Activated naive CD8-positive, alpha-beta T cell (primary cell): ENCODE data around the gene TEDDM1.
"Not testable (repeated sequence)": the region's sequence is repeated elsewhere in the genome, so short reads cannot be mapped to it uniquely, and the experiment has no call there.

Experiments used
- H3K27ac Mint-ChIP-seq: one replicate; pipeline ENCODE4 v1.8.0; 2021; ENCODE audit warnings: mixed read lengths
- H3K27me3 Mint-ChIP-seq: one replicate; pipeline ENCODE4 v1.8.0; 2021; ENCODE audit warnings: mixed read lengths
- H3K36me3 Mint-ChIP-seq: one replicate; pipeline ENCODE4 v1.8.0; 2021; ENCODE audit warnings: mixed read lengths
- H3K4me1 Mint-ChIP-seq: one replicate; pipeline ENCODE4 v1.8.0; 2021; ENCODE audit warnings: low read depth, mixed read lengths
- H3K4me3 Mint-ChIP-seq: one replicate; pipeline ENCODE4 v1.8.0; 2021; ENCODE audit warnings: mild to moderate bottlenecking, mixed read lengths
- H3K9me3 Mint-ChIP-seq: one replicate; pipeline ENCODE4 v1.8.0; 2021; ENCODE audit warnings: low read depth, mixed read lengths

TEDDM1 gene

DNA sequence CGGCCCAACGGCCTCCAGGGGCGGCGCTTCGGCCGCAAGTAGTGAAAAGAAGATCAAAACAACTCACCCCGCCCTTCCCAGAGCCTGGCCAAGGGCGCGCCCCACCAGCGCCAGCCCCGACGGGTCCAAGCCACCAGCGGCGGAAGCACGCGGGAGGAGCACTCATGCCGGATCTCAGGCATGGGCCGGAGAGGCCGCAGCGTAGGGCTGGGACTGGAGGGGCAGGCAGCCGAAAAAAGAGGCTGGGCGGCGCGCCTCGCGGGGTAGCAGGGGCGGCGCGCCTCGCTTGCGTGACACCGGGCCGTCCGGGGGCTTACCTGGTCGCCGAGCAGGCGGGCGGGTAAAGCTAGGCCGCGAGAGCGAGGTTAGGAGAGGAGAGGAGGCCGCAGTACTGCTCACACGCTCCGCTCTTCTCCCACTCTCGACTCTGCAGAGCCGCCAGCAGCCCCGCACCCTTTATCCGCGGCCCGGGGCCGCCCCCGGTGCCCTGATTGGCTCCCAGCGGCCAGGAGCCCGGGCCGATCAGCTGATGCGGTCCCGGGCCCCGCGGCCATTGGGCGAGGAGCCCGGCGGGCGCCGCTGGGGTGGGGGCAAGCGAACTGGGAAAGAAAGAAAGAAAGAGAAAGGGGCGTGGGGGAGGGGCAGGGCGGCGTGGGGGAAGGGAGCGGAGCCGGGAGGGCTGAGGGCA lies 9.0 kb downstream of the TEDDM1 start, which contains the start of gene GLUL:
Gene GLUL, minus strand, starts transcription at position 429 of the 688 bp plus-strand sequence. CDS start 3,053 bp downstream, outside the sequence.
- Mint-ChIP-seq H3K9me3 (no peaks in the 10 kb centered on the region), H3K27me3 (peaks cover 20% of the 10 kb centered on the region)

DNA sequence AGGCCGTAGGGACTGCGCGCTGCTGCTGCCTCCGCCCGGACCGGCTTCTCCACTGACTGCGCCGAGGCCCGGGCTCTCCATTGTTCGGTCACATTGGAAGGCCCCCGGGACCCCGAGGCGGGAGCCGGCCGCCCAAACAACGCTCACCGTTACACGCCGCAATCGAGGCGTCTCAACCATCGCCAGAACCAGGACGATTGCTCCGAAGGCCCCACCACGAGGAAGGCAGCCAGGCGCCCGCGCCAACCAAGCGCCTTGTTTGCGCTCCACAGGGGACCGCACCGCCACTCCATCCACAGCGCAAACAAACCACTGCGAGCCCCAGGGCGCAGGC lies 9.5 kb downstream of the TEDDM1 start:
- Mint-ChIP-seq H3K36me3 (no peaks in the 10 kb centered on the region), H3K27ac (peak overlapping the region; percentile 84), H3K27me3 (peaks cover 18% of the 10 kb centered on the region), H3K4me3 (peak overlapping the region; percentile 89), H3K9me3 (no peaks in the 10 kb centered on the region), H3K4me1 (peaks cover 25% of the 10 kb centered on the region)

More for the DNA sequence above, 9.0 kb downstream of the TEDDM1 start, which contains the start of gene GLUL:
- Mint-ChIP-seq H3K36me3 (no peaks in the 10 kb centered on the region), H3K27ac (peak within 1 kb of the TSS; percentile 84), H3K4me3 (peak within 1 kb of the TSS; percentile 89), H3K4me1 (peaks cover 25% of the 10 kb centered on the region)

DNA sequence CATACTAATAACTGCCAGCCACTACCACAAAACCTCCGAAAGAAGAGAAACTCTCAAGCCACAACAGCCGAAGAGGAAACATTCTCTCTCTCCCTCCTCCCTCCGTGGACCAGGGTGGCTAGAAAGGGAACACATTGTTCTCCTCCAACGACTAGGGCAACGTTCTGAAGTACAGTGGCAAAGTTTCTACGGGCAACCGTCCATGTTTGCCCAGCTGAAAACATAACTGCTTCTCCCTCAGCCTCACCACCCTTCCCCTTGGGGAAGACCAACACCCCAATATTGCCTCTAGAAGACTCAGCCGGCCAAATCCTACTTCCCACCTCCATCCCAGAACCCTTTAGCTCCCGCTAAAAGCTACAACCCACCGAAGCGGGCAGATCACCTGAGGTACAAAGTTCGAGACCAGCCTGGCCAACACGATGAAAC lies 10.8 kb downstream of the TEDDM1 start:
- Mint-ChIP-seq H3K4me1 (peaks cover 25% of the 10 kb centered on the region), H3K27me3 (peaks cover 12% of the 10 kb centered on the region), H3K4me3 (peak overlapping the region; percentile 85), H3K27ac (no peak overlapping the region), H3K36me3 (peaks cover 2% of the 10 kb centered on the region), H3K9me3 (no peaks in the 10 kb centered on the region)

DNA sequence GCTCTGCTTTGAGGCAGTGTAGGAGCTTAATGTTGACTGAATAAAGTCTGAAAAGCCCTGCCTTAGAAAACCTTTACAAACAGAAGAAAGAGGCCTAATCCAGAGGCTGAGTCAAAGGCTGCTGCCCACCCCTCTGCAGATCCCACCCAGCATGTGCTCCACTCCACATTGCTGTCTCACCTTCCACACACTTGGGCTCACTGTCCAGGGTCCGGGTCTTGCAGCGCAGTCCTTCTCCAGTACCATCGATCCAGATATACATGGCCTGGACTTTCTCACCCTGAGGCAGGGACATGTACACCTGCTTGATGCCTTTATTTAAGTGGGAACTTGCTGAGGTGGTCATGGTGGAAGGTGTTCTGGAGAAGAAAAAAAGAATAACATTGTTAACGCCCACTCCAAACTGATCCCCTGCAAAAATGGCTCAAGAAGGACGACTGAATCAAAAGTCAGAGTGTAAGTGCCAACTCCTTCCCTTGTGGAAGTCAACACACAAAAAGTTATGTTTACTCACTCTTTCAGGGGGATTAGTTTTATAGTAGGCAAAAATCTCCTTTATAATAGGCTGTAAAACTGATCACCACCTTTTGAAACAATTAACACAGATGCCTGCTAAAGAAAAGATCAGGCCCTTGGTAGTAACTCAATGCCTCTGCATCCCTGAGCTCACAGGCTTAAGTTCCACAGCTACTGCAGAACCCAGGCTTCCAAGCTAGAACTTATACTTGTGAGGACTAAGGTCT lies 11.9 kb downstream of the TEDDM1 start:
- Mint-ChIP-seq H3K9me3 (no peaks in the 10 kb centered on the region), H3K4me1 (peaks cover 25% of the 10 kb centered on the region), H3K36me3 (peaks cover 2% of the 10 kb centered on the region), H3K27me3 (peaks cover 12% of the 10 kb centered on the region), H3K27ac (no peak overlapping the region), H3K4me3 (peak overlapping the region; percentile 10)

DNA sequence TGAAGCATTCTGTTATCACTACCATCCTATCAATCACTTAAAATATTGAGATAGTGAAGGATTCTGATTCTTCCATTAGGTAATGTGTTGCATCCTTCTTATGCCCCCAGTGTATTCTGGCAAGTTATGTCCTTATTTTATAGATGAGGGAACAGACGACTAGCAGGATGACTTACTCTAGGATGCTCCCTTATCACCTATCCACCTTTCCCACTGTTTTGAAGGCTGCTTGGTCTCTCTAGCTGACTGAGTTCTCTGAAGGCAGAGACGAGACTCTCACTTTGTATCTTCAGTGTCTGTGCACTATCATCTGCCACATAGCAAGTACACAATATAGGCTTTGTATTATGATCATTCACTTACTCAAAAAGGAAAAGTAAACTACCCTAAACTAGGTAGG lies 12.9 kb downstream of the TEDDM1 start:
- H3K27me3 Mint-ChIP-seq: peaks cover 8% of the 10 kb centered on the region
- no peaks in the 10 kb centered on the region for H3K9me3 Mint-ChIP-seq
- H3K27ac Mint-ChIP-seq: no peak overlapping the region
- peaks cover 2% of the 10 kb centered on the region for H3K36me3 Mint-ChIP-seq
- H3K4me1 Mint-ChIP-seq: peaks cover 22% of the 10 kb centered on the region
- H3K4me3 Mint-ChIP-seq: no peak overlapping the region

DNA sequence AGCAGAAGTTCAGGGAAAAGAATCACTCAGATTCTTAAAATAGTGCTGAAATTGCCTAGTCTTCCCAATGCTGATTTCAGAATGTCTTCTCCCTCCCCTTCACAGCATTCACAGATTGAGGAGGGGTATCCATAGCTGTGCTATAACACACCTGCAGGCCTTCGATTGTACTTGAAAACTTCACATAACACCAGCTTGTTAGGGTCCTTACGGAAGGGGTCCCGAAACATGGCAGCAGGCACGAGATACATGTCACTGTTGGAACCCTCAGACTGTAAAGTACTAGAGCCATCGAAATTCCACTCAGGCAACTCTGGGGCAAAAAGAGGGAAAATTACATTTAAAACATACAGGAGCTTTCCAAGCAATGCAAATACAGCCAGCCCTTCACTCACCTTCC lies 13.5 kb downstream of the TEDDM1 start:
- no peaks in the 10 kb centered on the region for H3K9me3 Mint-ChIP-seq
- H3K27me3 Mint-ChIP-seq: peaks cover 6% of the 10 kb centered on the region
- H3K4me1 Mint-ChIP-seq: peaks cover 21% of the 10 kb centered on the region
- peaks cover 2% of the 10 kb centered on the region for H3K36me3 Mint-ChIP-seq
- no peak overlapping the region for H3K27ac Mint-ChIP-seq
- no peak overlapping the region for H3K4me3 Mint-ChIP-seq

DNA sequence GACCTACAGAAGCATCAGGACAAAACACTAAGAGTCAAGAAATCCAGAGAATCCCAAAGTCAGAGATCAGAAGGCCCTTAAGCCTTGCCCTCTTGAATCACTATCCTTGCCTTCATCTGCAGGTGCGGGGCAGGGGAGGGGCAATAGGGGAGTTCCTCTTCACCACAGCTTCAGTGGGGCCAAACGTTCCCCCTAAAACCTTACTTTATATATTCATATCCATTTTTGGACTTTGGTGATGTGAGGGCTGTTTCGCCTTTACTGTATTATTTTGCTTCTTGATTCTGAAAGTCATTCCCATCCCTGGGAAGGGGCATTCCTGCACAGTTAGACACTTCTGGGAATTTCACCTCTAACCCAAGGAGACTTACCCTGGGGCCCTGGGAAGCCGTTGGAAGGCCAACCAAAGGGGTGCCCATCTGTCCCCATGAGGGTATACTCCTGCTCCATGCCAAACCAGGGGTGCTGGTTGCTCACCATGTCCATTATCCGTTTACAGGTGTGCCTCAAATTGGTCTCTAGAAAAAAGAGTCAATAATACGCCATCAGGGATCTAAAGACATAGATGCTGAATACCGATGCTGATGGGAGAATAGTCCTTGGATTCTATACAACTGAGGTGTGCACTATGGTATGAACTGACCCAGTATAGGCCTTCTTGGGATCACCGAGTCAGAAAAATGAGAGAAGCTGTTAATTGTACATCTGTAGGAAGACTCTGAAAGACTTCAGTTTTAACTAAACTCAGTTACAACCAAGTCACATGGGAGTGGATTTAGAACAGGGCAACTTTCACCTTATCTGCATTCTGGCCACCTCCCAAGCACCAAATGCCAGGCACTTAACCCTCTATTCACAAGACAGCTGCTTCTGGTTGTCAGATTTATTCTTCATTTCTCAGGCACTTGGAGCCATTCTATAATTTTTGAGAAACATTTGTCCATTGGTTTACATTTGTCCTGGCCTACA lies 14.3 kb downstream of the TEDDM1 start:
- Mint-ChIP-seq H3K27me3 (peaks cover 6% of the 10 kb centered on the region), H3K4me1 (peaks cover 20% of the 10 kb centered on the region), H3K4me3 (no peak overlapping the region), H3K27ac (no peak overlapping the region), H3K36me3 (peaks cover 2% of the 10 kb centered on the region), H3K9me3 (no peaks in the 10 kb centered on the region)

DNA sequence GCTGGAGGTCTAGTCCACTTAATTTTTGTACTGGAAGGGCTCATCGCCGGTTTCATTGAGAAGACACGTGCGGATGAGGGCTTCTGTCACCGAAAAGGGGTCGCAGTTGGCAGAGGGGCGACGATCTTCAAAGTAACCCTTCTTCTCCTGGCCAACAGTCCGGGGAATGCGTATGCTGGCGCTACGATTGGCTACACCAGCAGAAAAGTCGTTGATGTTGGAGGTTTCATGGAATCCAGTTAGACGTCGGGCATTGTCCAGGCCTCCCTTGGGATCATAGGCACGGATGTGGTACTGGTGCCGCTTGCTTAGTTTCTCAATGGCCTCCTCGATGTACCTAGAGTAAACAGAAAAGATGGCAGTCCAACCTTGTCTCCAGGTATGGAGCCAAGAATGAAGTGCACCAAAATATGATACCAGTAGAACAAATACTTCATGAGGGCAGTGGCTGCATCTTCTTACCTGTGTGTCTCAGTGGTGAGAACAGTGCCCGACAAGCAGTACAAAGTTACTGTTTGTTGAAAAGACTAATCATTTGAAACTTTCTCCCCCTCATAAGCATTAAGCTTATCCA lies 16.0 kb downstream of the TEDDM1 start:
- Mint-ChIP-seq H3K4me1 (peaks cover 6% of the 10 kb centered on the region), H3K27me3 (no peaks in the 10 kb centered on the region), H3K36me3 (peaks cover 2% of the 10 kb centered on the region), H3K4me3 (no peak overlapping the region), H3K9me3 (no peaks in the 10 kb centered on the region), H3K27ac (no peak overlapping the region)

DNA sequence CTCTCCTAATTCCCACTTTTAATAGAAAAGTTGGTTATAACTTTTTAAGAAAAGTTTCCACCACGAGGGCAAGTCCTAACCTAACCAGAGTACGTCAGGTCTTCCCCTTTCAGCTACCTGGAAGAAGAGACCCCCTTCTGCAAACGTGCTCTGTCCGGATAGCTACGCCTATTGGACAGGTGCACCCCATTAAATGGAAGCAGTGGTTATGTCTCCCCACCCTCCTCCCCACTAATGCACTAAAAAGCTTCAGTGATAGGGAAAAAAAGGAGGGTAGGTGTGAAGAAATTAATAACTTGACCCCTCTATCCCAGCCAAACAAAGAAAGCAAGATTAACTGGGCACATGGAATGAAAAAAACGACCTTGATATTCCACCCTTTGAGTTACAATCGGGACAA lies 16.5 kb downstream of the TEDDM1 start:
- no peaks in the 10 kb centered on the region for H3K9me3 Mint-ChIP-seq
- no peaks in the 10 kb centered on the region for H3K27me3 Mint-ChIP-seq
- no peak overlapping the region for H3K27ac Mint-ChIP-seq
- peaks cover under 1% of the 10 kb centered on the region for H3K4me1 Mint-ChIP-seq
- peaks cover 2% of the 10 kb centered on the region for H3K36me3 Mint-ChIP-seq
- no peak overlapping the region for H3K4me3 Mint-ChIP-seq

DNA sequence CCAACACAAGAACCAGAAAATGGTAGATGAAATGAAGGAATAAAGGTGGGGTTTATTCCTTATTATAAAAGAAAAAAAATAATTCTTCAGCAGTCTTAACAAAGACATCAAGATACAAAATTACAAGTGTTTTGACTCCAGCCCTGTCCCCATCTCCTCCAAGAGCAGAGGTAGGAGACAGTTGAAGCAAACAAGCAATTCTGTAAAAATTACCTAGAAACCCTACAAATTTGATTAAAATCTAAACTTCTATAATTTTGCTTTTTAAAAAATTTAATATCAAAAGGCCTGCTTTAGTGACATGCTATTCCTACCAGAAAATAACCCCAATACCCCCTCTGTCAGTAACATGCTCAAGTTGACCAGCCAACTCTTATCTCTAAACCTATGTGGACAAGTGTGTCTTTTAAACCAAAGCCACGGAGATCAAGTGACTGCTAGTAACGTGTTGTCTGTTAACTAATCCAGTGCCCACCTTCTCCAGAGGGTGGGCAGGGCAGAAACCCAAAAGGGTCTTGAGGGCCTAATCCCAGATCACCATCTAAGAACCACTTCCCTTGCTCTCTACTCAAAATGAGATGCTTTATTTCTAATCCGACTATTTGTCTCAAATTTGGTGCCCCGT lies 17.3 kb downstream of the TEDDM1 start:
- H3K36me3 Mint-ChIP-seq: peaks cover 2% of the 10 kb centered on the region
- no peaks in the 10 kb centered on the region for H3K9me3 Mint-ChIP-seq
- no peaks in the 10 kb centered on the region for H3K27me3 Mint-ChIP-seq
- H3K4me1 Mint-ChIP-seq: no peaks in the 10 kb centered on the region
- H3K27ac Mint-ChIP-seq: peak overlapping the region; percentile 17
- no peak overlapping the region for H3K4me3 Mint-ChIP-seq

DNA sequence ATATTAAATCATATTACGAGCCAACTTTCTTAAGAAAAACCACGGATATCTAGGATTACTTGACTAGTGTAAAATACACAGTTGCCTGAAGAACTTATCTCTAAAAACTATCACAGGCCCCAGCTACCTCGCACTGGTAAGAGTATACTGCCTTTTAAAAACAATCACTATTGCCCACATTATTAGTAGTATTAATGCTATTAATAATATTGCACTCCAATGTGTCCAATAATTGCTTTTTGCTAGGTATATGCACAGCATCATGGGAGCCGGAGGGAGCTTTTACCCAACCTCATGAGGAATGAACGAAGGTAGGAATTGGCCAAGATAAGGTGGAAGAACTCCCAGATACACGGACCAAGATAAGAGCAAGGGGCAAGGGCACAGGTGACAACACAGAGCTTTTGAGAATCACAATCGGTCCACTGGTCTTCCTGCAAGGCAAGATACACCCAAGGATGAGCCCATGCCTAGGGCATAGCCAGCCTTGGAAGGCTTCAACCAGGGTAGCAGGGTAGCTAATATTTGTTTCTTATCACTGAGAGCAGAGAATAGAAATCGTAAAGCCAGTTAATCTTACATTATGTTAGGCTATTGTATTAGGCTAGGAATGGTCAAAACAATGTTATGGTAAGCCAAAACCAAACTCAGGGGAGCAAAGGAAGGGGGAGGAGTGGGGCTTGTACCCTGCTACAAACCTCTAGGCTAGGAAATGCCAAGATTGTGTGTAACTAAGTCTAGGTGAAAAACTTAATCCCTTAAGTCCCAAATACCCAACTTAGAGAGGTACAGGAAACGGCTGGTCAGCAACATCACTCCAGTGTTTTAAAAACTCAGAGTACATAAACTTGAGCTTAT lies 18.3 kb downstream of the TEDDM1 start:
- H3K36me3 Mint-ChIP-seq: peaks cover 2% of the 10 kb centered on the region
- H3K4me3 Mint-ChIP-seq: no peak overlapping the region
- no peak overlapping the region for H3K27ac Mint-ChIP-seq
- H3K4me1 Mint-ChIP-seq: no peaks in the 10 kb centered on the region
- H3K27me3 Mint-ChIP-seq: no peaks in the 10 kb centered on the region
- no peaks in the 10 kb centered on the region for H3K9me3 Mint-ChIP-seq

DNA sequence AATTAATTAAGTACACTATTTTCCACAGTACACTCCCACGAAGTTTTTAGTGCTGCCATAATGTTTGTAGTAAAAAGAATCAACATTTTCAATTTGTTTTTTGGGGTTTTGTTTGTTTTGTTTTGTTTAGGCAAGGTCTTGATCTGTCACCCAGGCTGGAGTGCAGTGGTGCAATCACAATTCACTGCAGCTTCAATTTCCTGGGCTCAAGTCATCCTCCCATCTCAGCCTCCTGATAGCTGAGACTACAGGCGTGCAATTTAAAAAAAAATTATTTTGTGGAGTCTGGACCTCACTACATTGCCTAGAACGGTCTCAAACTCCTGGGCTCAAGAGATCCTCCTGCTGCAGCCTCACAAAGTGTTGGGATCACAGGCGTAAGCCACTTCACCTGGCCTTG lies 20.3 kb downstream of the TEDDM1 start:
- H3K9me3 Mint-ChIP-seq: no peaks in the 10 kb centered on the region
- no peaks in the 10 kb centered on the region for H3K36me3 Mint-ChIP-seq
- no peak overlapping the region for H3K4me3 Mint-ChIP-seq
- H3K27ac Mint-ChIP-seq: no peak overlapping the region
- no peaks in the 10 kb centered on the region for H3K4me1 Mint-ChIP-seq
- H3K27me3 Mint-ChIP-seq: no peaks in the 10 kb centered on the region

DNA sequence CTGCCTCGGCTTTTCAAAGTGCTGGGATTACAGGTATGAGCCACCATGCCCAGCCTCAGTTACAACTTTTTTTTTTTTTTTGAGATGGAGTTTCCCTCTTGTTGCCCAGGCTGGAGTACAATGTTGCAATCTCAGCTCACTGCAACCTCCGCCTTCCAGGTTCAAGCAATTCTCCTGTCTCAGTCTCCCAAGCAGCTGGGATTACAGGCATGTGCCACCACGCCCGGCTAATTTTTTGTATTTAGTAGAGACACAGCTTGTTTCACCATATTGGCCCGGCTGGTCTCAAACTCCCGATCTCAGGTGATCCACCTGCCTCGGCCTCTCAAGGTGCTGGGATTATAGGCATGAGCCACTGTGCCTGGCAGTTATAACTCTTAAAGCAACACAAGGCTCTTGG lies 20.7 kb downstream of the TEDDM1 start:
- H3K4me3 Mint-ChIP-seq, H3K36me3 Mint-ChIP-seq, H3K9me3 Mint-ChIP-seq, H3K4me1 Mint-ChIP-seq, H3K27ac Mint-ChIP-seq, H3K27me3 Mint-ChIP-seq: not testable (repeated sequence)
